Measurements from ENCODE around the gene MAN1A1. TPM values are rescaled to one million over a fixed set of nuclear protein-coding genes. Genes with fewer than 3 reads are reported as not detected.

Gene MAN1A1
- total RNA-seq, 1 donor from 2014 or later = 57.9 TPM

DNA sequence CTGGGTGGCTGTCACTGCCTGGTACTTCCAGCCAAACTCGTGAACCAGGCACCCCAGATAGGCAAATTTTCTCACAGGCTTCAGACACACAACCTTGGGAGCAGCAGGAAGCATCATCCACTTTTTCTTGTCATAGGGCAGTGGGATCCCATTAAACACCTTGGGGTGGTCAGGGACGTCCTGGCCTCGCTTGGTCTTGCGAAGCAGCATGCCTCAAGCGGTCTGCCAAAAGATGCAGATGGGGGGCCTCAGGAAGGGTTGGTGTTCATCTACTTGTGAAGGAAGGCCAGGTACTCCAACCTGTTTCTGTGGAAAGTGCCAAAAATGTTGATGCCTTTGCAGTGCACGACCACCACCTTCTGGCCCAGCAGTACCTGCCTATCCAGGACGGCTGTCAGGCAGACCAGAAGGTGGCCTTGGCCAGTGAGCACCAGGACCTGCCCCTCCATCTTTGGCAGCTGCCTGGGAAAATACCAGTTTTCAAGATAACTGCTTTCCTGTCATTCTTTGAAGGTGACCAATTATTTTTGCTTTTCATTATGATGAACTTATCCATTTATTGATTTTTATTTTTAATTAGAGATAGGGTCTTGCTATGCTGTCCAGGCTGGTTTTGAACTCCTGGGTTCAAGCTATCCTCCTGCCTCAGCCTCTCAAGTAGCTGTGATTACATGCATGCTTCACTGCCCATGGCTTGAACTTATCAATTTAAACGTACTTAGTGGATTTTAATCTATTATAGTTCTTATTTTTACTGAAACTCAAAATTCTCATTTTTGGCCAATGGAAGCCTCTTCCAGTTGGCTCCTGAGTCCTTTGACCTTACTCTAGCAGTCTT, 80.1 kb downstream of the MAN1A1 start:
- no peak for DNase-seq

DNA sequence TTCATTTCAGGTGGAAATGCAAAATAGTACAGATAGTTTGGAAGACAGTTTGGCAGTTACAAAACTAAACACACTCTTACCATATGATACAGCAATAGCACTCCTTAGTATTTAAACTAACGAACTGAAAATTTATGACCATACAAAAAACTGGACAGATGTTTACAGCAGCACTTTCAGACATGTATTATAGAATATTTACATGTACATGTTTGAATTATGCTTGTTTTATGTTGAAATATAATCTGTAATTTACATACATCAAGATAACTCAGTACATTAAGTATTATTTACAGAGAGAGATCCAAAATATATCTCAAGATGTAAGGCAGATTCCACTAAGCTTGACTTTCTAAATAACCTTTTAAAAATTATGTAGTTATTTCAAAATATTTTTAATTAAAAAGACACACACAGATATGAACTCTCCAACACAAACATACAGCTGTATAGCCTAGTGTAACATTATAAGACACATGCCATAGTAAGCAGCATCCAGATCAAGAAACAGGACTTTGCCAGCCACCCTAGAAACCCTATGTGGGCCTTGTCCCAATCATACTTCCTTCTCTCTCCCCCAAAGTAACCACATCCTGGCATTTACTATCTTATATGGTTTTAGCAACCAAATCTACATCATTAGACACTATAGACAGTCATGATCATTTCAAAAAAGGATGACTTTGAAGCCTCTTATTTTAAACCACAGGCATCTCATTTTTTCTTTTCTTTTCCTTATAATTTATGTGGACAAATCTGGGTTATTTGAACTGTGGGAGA, 82.2 kb downstream of the MAN1A1 start:
- no peak for DNase-seq

DNA sequence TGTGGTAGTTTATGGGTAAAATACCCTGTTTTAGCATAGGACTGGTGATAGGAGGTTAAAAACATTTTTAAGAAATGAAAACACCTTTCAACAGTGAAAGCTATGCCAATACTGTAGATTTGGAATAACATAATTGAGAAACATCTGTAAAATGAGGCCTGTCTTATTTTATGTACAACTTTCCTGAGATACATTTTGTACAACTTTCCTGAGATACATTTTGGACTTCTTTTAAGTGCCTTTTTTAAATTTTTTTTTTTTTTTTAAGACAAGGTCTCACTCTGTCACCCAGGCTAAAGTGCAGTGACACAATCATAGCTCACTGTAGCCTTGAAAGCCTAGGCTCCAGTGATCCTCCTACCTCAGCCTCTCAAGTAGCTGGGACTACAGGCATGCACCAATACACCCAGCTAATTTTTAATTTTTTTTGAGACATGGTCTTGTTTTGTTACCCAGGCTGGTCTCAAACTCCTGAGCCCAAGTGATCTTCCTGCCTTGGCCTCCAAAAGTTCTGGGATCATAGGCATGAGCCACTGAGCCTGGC, 84.6 kb downstream of the MAN1A1 start:
- DNase-seq = no peak

DNA sequence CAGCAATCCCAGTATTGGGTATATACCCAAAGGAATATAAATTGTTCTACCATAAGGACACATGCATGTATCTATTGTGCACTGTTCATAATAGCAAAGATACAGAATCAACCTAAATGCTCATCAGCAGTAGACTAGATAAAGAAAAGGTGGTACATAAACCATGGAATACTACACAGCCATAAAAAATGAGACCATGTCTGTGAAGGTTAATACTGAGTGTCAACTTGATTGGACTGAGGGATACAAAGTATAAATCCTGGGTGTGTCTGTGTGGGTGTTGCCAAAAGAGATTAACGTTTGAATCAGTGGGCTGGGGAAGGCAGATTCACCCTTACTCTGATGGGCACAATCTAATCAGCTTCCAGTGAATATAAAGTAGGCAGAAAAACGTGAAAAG, 86.9 kb downstream of the MAN1A1 start:
- DNase-seq = no peak

DNA sequence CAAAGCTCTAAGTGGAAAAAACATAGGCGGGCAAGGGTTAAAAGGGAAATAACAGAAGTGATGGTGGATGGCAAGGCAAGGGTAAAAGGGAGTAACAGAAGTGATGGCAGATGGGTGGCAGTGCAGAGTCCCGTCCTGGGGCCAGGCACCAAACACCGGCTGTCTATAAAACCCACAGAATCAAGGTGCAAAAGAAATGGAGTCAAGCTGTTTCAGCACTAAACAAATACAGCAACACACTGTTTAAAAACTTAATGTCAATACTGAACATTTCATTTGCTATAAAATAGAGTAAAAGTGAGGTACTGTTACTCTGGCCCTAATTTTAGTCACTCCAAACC, 87.6 kb downstream of the MAN1A1 start:
- DNase-seq = no peak

DNA sequence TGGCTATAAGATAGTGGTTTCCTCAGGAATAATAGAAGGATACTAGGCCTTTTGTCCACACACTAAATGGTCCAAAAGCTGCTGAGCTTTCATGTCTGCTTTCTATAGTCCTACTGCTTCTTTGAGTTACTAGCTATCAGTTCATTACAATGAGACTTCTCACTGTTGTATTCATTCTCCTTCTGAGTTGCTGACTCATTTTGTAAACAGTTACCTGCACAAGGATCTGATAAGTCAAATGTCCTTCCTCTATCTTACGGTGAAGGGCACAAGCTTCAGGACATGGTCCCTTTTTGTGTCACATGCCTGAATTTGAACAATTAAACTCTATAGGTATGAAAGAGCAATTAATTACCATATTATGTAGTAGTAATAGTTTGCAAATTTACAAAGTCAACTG, 90.5 kb downstream of the MAN1A1 start:
- DNase-seq = no peak

DNA sequence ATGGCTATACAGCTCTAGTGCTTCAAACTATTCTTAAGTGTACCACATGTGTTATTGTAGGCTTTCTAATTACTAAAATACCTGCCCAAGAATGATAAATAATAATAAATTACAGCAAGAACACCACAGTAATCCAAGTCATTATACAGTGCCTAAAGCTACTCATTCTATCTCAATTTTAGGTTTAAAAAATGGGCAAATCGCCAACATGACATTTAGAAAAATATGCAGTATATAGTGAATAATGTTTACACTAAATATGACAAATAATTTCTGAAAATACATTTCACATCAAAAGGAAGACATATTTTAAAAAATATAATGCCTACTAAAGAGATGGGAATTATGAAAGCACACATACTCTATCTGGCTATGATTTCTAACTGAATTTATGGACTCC, 91.8 kb downstream of the MAN1A1 start:
- no peak for DNase-seq

DNA sequence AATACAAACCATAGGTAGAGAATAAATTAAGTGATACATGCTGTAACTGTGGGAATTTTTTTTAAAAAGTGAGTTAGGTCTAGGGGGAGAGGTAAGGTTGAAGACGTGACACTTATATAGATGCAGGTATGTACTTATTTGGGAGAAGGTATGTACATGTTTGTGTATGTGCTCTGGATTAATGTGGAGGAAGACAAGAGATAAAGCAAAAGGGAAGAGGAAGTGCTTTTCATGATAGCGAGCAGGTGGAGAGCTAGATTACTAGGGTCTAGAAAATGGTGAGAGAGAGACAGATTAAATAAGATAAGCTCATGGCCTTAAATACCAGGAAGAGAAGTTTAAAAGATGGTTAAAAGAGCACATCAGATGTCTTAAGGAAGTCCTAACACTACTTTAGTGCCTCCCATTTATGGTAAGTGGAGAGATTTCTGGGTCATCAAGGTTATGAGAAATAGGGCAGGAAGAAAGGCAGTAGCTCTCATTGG, 92.5 kb downstream of the MAN1A1 start:
- no peak for DNase-seq

DNA sequence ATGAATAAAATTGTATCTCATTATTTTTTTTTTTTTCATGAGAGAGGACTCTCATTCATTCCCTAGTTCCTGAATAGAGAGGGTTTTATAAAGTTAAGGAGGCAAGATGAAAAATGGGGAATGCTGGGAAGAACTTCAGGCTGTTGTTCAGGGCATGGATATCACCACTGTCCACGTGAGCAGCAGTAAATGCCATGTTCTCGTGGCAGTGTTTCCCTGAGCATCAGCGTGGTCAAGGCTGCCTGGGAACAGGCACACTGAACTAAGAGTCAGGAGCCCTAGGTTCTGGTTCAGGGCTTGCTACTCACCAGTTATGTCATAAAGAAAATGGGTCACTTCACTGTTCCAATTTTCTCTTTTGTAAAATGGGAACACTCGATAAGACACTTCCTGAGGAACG, 93.2 kb downstream of the MAN1A1 start:
- no peak for DNase-seq

DNA sequence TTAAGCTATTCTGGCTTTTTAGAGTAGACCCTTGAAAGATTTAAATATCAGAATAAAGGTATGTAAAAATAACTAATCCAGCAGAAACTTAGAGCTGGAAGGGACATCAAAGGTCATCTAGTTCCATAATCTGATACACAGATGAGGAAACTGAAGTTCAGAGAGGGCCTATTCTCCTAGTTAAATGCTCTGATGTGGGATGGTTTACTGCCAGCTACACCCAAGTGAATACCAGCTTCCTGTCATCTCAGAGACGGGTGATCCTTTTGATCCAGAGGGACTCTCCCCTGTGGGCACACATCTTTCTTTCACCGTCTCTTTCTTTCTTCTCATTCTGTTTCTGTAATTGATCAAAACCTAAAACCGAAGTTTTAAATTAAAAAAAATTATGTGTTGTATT, 94.1 kb downstream of the MAN1A1 start:
- DNase-seq = no peak

DNA sequence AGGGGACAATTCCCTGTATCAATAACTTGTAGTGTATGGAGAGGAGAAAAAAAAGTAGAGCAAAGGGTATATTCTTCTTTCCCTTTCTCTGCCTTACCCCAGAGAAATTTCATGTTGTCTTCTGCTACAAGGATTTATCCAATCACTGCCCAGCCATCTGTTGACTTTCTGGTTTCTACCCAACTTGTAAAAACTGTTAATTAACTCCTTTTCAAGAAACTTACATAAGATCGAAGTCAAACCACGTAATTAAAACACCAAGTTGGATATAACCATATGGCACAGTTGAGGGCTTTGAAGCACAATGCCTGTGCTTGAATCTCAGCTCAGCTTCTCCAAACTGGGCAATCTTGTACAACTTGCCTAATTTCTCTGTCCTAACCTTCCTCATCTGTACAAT, 99.5 kb downstream of the MAN1A1 start:
- no peak for DNase-seq

DNA sequence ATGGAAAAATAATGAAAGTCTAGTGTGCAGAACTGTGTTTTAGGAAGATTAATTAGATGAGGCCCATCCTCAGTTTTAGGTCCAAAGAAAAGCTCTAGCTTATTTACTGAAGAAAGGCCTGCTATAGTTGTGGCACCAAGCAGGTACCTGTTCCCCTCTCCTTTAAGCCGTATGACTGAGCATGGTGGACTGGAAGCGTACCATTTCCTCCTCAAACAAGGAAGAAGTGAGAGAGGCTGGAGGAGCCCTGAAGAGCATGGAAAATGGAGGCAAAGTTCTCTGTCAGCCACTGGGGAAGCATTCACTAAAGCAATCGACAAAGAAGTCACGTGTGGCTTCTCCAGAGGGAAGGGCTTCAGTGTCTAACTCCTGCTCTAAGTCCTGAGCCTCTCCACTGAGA, 100.2 kb downstream of the MAN1A1 start:
- no peak for DNase-seq

DNA sequence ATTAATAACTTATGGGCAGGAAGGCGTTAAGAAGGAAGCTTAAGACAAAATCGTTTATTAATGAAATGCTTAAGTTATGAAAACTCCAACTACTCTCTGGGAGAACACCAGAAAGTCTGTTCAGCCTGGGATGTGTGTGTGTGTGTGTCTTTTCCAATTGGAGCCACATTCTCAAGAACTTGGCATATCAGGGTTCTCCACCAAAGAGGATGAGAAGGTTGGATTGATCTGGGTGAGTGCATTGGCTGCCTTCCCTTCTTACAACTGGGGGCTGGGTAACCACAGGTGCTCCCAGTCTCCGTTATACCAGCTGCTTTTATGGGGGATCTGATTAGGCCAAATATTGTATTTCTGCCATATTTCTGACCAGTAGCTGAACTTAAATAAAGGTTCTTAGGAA, 102.1 kb downstream of the MAN1A1 start:
- DNase-seq = no peak

DNA sequence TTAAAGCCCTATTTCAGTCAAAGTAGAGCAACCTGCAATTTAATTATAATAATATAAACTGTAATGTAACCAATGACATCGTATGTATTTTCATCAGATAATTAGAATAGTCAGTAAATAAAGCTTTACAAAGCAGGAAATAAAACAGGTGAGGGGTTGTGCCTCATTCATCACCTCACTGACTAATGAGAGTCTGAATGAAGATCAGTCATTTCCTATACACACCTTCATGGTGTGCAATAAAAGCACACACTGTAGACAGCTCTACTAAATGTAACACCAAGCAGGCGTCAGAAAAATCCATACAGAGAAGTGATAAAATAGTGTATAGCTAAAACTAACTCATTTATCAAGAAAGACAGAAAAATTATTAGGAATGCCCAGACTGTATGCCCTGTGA, 105.9 kb downstream of the MAN1A1 start:
- no peak for DNase-seq

DNA sequence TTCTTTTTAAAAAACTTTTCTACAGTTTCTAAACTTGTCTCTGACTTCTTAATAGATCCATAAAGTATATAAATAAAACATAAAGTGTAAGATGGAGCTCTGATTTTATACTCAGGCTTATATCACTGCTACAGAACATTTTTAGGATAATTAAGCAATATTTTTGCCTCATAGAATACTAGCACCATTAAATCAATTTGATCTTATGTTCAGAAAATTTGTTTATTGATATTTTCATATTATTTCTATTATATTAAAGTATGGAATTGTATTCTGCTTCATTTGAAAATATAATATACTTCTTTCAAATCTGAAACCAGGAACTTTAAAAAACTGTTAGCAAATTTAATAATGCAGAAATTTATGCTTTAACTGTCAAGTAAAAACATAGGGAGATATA, 106.5 kb downstream of the MAN1A1 start:
- DNase-seq = no peak

DNA sequence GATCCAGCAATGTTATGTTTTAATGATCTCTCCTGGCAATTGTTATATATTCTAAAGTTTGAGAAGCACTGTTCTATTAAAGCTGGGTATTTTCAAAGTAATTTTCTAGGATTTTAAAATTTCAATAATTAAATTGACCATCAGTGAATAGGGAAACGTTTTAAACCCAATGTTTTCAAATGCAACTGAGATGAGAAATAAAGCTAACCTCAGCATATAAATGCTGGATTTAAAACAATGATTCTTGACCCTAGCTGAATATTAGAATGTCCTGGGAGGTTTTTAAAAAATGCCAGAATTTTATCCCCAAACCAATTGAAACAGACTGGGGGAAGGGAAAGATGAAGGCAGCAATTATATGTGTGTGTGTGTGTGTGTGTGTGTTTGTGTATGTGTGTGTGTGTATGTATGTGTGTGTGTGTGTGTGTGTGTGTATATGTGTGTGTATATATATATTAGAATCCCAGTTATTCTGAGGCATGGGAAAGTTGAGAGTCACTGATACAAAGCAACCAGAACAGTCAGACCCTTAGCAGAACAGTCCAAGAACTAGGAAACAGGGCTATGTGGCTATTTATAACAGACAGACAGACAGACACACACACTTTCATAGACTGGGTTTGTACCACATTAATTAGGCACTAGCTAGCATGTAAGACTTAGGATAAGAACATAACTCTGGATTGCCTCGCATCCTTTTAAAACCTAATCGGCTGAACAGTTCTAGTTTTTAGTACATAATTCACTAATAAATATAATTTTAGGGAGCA, 107.8 kb downstream of the MAN1A1 start:
- DNase-seq = no peak

DNA sequence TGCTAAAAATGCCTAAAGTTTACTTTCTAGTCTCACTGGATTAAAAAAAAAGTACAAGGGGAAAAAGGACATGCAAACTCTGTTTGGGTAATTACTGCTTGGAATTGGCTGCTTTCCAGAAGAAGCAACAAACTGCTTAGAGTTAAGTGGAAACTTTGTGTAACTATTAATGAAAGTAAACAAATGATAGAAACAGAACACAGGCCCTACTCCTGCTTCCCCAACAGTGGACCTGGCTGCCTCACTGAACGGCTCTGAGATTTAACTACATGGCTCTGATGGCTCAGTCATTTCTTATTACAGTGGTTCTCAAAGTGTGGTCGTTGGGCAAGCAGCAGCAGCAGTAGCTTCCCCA, 108.5 kb downstream of the MAN1A1 start:
- DNase-seq = peak; percentile 31

DNA sequence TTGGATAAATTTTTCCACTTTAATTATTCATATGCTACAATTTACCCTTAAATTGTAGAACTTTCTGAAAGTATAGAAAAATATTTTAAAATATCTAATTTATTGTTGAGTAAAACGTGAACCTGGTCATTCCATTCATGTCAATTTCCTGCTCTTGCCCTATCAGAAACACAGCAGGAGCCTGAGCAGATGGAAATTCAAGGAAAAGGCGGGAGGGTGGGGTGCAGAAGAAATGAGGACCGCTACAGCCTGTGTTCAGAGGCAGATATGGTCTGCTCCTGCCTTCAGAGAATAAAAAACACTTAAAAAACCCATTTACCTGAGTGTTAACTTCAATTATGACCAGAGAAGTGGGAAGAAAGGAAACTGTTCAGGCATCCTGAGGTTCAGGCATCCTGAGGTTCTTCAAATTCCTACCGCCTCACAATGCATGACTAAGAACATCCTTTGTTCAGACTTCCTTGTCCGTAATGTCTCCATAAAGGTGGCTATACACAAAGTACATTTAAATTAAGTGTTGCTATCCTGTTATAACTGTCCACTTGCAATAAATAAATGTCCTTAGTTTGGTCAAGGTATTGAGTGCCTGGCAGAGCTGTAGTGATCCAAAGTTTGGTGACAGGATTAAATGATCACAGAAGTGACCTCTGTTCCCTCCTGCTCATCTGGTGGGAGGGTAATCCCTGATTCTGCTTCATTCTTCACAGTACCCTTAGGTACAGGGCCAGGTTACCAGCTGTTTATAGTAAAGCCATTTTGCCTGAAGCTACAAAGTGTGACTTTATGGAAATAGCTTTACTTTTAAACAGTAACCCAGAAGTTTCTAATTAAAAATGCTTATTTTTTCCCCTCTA, 109.1 kb downstream of the MAN1A1 start:
- DNase-seq = no peak

DNA sequence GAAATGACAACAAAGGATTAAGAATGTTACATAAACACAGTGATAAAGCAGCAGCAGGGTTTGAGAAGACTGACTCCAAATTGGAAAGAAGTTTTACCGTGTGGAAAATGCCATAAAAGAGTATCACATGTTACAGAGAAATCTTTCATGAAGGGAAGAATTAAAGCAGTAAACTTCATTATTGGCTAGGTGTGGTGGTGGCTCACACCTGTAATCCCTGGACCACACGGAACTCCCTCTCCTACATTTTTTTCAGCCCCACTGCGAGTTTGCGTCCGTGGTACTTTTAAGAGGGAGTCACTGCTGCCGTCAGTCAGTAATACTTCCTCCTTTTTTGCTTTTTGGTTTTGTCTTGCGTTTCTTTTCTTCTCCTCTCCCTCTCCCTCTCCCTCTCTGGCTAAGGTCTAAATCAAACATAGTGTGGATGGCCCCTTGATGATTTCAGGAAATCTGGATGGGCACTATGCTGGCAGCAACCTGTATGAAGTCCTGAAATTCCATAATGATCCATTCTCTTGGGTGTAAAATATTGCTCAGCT, 112.3 kb downstream of the MAN1A1 start:
- DNase-seq = no peak

DNA sequence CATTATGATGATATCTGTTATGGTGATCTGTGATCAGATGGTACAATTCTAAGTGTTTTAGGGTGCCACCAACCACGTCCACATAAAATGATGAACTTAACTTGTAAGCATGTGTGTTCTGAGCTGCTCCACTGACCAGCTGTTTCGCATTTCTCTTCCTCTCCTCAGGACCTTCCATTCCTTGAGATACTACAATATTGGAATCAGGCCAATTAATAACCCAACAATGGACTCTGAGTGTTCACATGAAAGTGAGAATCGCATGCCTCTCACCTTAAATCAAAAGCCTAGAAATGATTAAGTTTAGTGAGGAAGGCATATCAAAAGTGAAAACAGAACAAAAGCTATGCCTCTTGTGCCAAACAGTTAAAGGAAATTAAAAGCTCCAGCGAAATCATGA, 114.6 kb downstream of the MAN1A1 start:
- no peak for DNase-seq

DNA sequence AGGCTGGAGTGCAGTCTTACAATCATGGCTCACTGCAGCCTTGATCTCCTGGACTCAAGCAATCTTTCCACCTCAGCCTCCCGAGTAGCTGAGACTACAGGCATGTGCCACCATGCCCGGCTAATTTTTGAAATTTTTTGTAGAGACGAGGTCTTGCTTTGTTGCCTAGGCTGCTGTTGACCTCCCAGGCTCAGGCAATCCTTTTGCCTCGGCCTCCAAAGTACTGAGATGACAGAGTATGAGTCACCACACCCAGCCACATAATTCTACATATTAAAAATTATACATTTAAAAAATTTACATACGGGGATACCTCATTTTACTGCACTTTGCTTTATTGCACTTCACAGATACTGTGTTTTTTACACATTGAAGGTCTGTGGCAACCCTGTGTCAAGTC, 115.1 kb downstream of the MAN1A1 start:
- no peak for DNase-seq
